ENCODE results near the gene TMEM174. TPM values are rescaled to one million over a fixed set of nuclear protein-coding genes. Genes with fewer than 3 reads are reported as not detected.

Gene TMEM174, protein sequence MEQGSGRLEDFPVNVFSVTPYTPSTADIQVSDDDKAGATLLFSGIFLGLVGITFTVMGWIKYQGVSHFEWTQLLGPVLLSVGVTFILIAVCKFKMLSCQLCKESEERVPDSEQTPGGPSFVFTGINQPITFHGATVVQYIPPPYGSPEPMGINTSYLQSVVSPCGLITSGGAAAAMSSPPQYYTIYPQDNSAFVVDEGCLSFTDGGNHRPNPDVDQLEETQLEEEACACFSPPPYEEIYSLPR
- total RNA-seq, result not detected in 2 replicates

- no peak within 1 kb of the TSS for H3K4me3 Mint-ChIP-seq
- DNase-seq, result no peak
- H3K36me3 Mint-ChIP-seq (ENCODE audit: low read depth), result no peaks in the 10 kb centered on the region
- H3K27me3 Mint-ChIP-seq, result peaks cover 77% of the 10 kb centered on the region
- H3K4me1 Mint-ChIP-seq, result no peaks in the 10 kb centered on the region
- no peak within 1 kb of the TSS for H3K27ac Mint-ChIP-seq
- no peaks in the 10 kb centered on the region for H3K9me3 Mint-ChIP-seq
- intact Hi-C loops (cut with micrococcal nuclease), result no loop called here
Observed at GRCh38 chr5:73172951-73173350, at the start of gene TMEM174. TMEM174 (plus strand) TSS chr5:73173193; CDS start chr5:73173244, 51 bp downstream.

DNA sequence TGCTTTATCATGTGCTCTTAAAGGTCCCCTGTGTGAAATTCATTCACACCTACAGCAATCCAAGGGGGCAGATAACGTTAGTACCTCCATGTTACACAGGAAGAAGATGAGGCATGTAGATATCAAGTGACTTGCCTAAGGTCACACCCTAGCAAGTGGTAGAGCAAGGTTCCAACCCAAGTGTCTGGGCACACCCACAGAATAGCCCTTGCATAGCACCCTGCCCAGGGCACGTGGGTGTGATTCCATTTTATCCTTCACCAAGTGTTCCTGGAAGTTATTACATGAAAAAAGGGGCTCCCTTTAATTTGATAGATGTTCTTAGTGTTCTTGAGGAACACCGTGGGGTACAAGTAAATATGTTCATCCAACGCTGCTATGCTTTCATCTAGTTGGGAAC, 47.7 kb upstream of the TMEM174 start:
- Mint-ChIP-seq H3K9me3 (no peaks in the 10 kb centered on the region), H3K4me1 (no peaks in the 10 kb centered on the region), H3K4me3 (no peak overlapping the region), H3K27ac (no peak overlapping the region), H3K36me3 (ENCODE audit: low read depth) (peaks cover 3% of the 10 kb centered on the region), H3K27me3 (peaks cover 53% of the 10 kb centered on the region)
- intact Hi-C loops (cut with micrococcal nuclease), result no loop called here
- no peak for DNase-seq

- no peak overlapping the region for H3K4me3 Mint-ChIP-seq
- no peaks in the 10 kb centered on the region for H3K9me3 Mint-ChIP-seq
- H3K36me3 Mint-ChIP-seq (ENCODE audit: low read depth), result no peaks in the 10 kb centered on the region
- no peak for DNase-seq
- intact Hi-C loops (cut with micrococcal nuclease), result no loop called here
- H3K27ac Mint-ChIP-seq, result no peak overlapping the region
- no peaks in the 10 kb centered on the region for H3K4me1 Mint-ChIP-seq
- H3K27me3 Mint-ChIP-seq, result peaks cover 53% of the 10 kb centered on the region
Observed at GRCh38 chr5:73126381-73126780, 46.6 kb upstream of the TMEM174 start.

GRCh38 chr5:73126957-73127356, 46.0 kb upstream of the TMEM174 start:
- Mint-ChIP-seq H3K27me3 (peaks cover 49% of the 10 kb centered on the region), H3K4me1 (no peaks in the 10 kb centered on the region), H3K36me3 (ENCODE audit: low read depth) (no peaks in the 10 kb centered on the region), H3K9me3 (no peaks in the 10 kb centered on the region), H3K27ac (no peak overlapping the region), H3K4me3 (no peak overlapping the region)
- intact Hi-C loops (cut with micrococcal nuclease), result no loop called here
- no peak for DNase-seq

- intact Hi-C loops (cut with micrococcal nuclease), result no loop called here
- DNase-seq, result no peak
- Mint-ChIP-seq H3K9me3 (no peaks in the 10 kb centered on the region), H3K4me3 (no peak overlapping the region), H3K27ac (no peak overlapping the region), H3K36me3 (ENCODE audit: low read depth) (no peaks in the 10 kb centered on the region), H3K4me1 (no peaks in the 10 kb centered on the region), H3K27me3 (peaks cover 52% of the 10 kb centered on the region)
Observed at GRCh38 chr5:73129143-73129542, 43.9 kb upstream of the TMEM174 start.

DNA sequence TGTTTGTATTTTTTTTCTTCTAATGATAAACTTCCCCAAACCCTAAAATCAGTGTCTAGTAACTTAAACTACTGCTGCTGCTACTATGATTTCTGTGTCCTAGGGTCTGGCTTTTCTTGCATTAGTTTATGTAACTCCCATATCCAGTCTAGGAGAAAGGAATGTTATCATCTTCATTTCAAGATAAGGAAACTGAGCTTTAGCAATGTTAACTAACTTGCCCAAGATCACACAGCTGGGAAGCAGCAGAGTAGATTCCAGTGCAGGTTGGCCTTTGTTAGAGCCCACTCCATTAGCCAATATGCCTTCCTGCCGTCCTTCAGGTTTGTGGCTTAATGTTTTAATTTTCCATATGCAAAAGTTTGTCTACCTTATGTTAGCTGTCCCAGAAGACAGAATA, 42.2 kb upstream of the TMEM174 start:
- no peak overlapping the region for H3K4me3 Mint-ChIP-seq
- H3K36me3 Mint-ChIP-seq (ENCODE audit: low read depth), result no peaks in the 10 kb centered on the region
- H3K9me3 Mint-ChIP-seq, result no peaks in the 10 kb centered on the region
- no peak for DNase-seq
- intact Hi-C loops (cut with micrococcal nuclease), result no loop called here
- no peak overlapping the region for H3K27ac Mint-ChIP-seq
- H3K4me1 Mint-ChIP-seq, result no peaks in the 10 kb centered on the region
- H3K27me3 Mint-ChIP-seq, result peaks cover 52% of the 10 kb centered on the region

DNA sequence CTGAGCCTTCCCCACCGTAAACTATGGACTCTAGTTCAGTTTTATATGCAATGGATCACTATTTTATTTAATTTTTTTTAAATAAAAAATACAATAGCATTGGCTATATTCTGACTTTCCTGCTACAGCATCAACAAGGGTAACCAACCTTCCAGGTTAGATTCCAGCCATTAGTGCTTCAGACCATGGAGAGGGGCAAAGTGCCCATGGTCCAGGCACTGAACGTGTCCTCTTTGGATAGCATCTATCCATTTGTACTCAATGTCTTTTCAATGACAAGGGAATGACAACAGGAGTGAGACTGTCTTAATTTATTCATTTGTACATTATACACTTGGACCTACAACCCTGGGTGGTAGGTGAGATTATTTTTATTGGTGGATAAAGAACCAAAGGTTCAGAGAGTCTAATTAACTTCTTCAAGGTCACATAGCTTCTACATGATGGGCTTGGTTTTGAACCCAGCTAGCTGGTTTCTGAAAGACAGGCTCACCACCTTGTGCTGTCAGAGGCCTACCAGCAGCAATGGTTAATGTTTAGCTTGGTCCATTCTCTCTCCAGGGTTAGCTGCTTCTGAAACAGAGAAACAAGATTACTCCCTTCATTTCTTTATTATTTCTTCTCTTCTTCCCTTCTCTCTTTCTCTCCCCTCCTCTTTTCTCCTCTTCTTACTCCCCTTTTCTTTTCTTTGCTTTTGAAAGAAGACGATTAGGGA, 41.1 kb upstream of the TMEM174 start:
- Mint-ChIP-seq H3K27ac (no peak overlapping the region), H3K36me3 (ENCODE audit: low read depth) (no peaks in the 10 kb centered on the region), H3K4me3 (no peak overlapping the region), H3K27me3 (peaks cover 45% of the 10 kb centered on the region), H3K9me3 (no peaks in the 10 kb centered on the region), H3K4me1 (no peaks in the 10 kb centered on the region)
- intact Hi-C loops (cut with micrococcal nuclease), result no loop called here
- DNase-seq, result no peak

- Mint-ChIP-seq H3K36me3 (ENCODE audit: low read depth) (no peaks in the 10 kb centered on the region), H3K27me3 (peaks cover 44% of the 10 kb centered on the region), H3K9me3 (no peaks in the 10 kb centered on the region), H3K4me3 (no peak overlapping the region), H3K27ac (no peak overlapping the region), H3K4me1 (no peaks in the 10 kb centered on the region)
- intact Hi-C loops (cut with micrococcal nuclease), result no loop called here
- DNase-seq, result no peak
Observed at GRCh38 chr5:73132759-73133158, 40.2 kb upstream of the TMEM174 start.

DNA sequence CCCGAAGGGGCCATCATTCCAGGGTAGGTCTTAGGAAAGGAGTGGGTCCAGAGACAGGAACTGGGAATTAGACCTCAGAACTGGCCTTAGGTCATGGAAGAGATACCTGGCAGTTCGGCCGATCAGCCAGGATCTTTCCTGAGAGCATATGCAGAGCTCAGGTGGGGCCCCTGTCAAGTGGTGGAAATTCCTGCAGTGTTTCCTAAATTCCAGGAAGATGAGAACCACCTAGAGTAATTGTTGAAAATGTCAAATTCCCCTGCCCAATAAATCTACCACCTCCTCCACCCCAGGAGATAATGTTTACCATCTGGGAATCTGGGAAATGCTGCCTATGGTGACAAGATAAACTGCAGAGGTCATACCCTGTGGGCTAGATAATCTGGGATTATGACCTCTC, 38.0 kb upstream of the TMEM174 start:
- no peaks in the 10 kb centered on the region for H3K4me1 Mint-ChIP-seq
- H3K27me3 Mint-ChIP-seq, result peaks cover 40% of the 10 kb centered on the region
- no peak for DNase-seq
- intact Hi-C loops (cut with micrococcal nuclease), result no loop called here
- H3K36me3 Mint-ChIP-seq (ENCODE audit: low read depth), result no peaks in the 10 kb centered on the region
- no peak overlapping the region for H3K27ac Mint-ChIP-seq
- H3K9me3 Mint-ChIP-seq, result no peaks in the 10 kb centered on the region
- H3K4me3 Mint-ChIP-seq, result no peak overlapping the region

- no peak for DNase-seq
- no peak overlapping the region for H3K27ac Mint-ChIP-seq
Observed at GRCh38 chr5:73135429-73136054, 37.5 kb upstream of the TMEM174 start.

GRCh38 chr5:73136055-73136562, 36.9 kb upstream of the TMEM174 start:
- no peak overlapping the region for H3K27ac Mint-ChIP-seq
- no peaks in the 10 kb centered on the region for H3K36me3 Mint-ChIP-seq (ENCODE audit: low read depth)
- no peaks in the 10 kb centered on the region for H3K9me3 Mint-ChIP-seq
- no peaks in the 10 kb centered on the region for H3K4me1 Mint-ChIP-seq
- no peak overlapping the region for H3K4me3 Mint-ChIP-seq
- DNase-seq, result no peak
- peaks cover 35% of the 10 kb centered on the region for H3K27me3 Mint-ChIP-seq
- intact Hi-C loops (cut with micrococcal nuclease), result no loop called here

More at GRCh38 chr5:73135429-73136054, 37.5 kb upstream of the TMEM174 start:
- Mint-ChIP-seq H3K4me1 (no peaks in the 10 kb centered on the region), H3K4me3 (no peak overlapping the region), H3K27me3 (peaks cover 37% of the 10 kb centered on the region), H3K9me3 (no peaks in the 10 kb centered on the region), H3K36me3 (ENCODE audit: low read depth) (no peaks in the 10 kb centered on the region)
- intact Hi-C loops (cut with micrococcal nuclease), result no loop called here

GRCh38 chr5:73137563-73138530, 35.1 kb upstream of the TMEM174 start:
- H3K9me3 Mint-ChIP-seq, result no peaks in the 10 kb centered on the region
- H3K36me3 Mint-ChIP-seq (ENCODE audit: low read depth), result no peaks in the 10 kb centered on the region
- no peaks in the 10 kb centered on the region for H3K4me1 Mint-ChIP-seq
- no peak overlapping the region for H3K27ac Mint-ChIP-seq
- no peak overlapping the region for H3K4me3 Mint-ChIP-seq
- intact Hi-C loops (cut with micrococcal nuclease), result no loop called here
- no peak for DNase-seq
- H3K27me3 Mint-ChIP-seq, result peaks cover 36% of the 10 kb centered on the region

GRCh38 chr5:73139485-73139884, 33.5 kb upstream of the TMEM174 start:
- Mint-ChIP-seq H3K27ac (no peak overlapping the region), H3K9me3 (no peaks in the 10 kb centered on the region), H3K27me3 (peaks cover 35% of the 10 kb centered on the region)

More at GRCh38 chr5:73139485-73139884, 33.5 kb upstream of the TMEM174 start:
- intact Hi-C loops (cut with micrococcal nuclease), result no loop called here
- DNase-seq, result no peak
- no peak overlapping the region for H3K4me3 Mint-ChIP-seq
- no peaks in the 10 kb centered on the region for H3K36me3 Mint-ChIP-seq (ENCODE audit: low read depth)
- no peaks in the 10 kb centered on the region for H3K4me1 Mint-ChIP-seq

Measured in activated CD4-positive, alpha-beta T cell treated with anti-CD3 and anti-CD28 coated beads, Interleukin-2, amount 10 ng/mL, durations not matched to agents 24 days and 14 days (primary cell).